Measurements from ENCODE around the gene XYLT1. TPM values are rescaled to one million over a fixed set of nuclear protein-coding genes. Genes with fewer than 3 reads are reported as not detected.

XYLT1 gene
- total RNA-seq, 1 experiment from 2014 or later = not detected

GRCh38 chr16:17224879-17225281 is 245.9 kb downstream of the XYLT1 start:
- intact Hi-C loops (cut with micrococcal nuclease) = no loop called here
- Histone ChIP-seq H3K9me3 (ENCODE audit: low read length) (no peaks in the 10 kb centered on the region), H3K4me3 (ENCODE audit: low read length) (no peak overlapping the region), H3K4me2 (ENCODE audit: low read length) (no peak overlapping the region), H3K9ac (ENCODE audit: low read length) (no peak overlapping the region), H3K4me1 (ENCODE audit: insufficient read depth, low read length) (no peaks in the 10 kb centered on the region), H3K27me3 (ENCODE audit: low read length) (no peaks in the 10 kb centered on the region), H3K36me3 (ENCODE audit: low read depth, low read length) (no peaks in the 10 kb centered on the region), H2AFZ (ENCODE audit: low read length) (no peak overlapping the region), H4K20me1 (ENCODE audit: low read length) (no peaks in the 10 kb centered on the region), H3K27ac (ENCODE audit: low read length) (no peak overlapping the region), H3K79me2 (ENCODE audit: low read length) (no peaks in the 10 kb centered on the region), H3K9me2 (replicated peaks; ENCODE audit: low read length) (no peaks in the 10 kb centered on the region), H3F3A (ENCODE audit: low read length, unreplicated experiment) (no peaks in the 10 kb centered on the region)
- DNase-seq = no peak
- CTCF ChIA-PET = no interaction called here
- ATAC-seq = no peak
- no TSS peak for BruUV-seq (replicated peaks)
- no peak for TF ChIP-seq EZH2phosphoT487 (IDR thresholded peaks at IDR 0.05; ENCODE audit: borderline replicate concordance, low read length)
- no peak for TF ChIP-seq EZH2 (IDR thresholded peaks at IDR 0.05; ENCODE audit: low read length, unreplicated experiment)
- no peak for TF ChIP-seq CTCF (conservative IDR thresholded peaks at IDR 0.05; ENCODE audit: low read depth, low read length)
- POLR2A ChIA-PET (ENCODE audit: unreplicated experiment) = no interaction called here

- Histone ChIP-seq H3K4me1 (ENCODE audit: insufficient read depth, low read length) (no peaks in the 10 kb centered on the region), H3K27me3 (ENCODE audit: low read length) (no peaks in the 10 kb centered on the region), H3K79me2 (ENCODE audit: low read length) (no peaks in the 10 kb centered on the region), H2AFZ (ENCODE audit: low read length) (no peak overlapping the region), H3K9ac (ENCODE audit: low read length) (no peak overlapping the region), H3K9me2 (replicated peaks; ENCODE audit: low read length) (no peaks in the 10 kb centered on the region), H3K9me3 (ENCODE audit: low read length) (no peaks in the 10 kb centered on the region), H4K20me1 (ENCODE audit: low read length) (no peaks in the 10 kb centered on the region), H3F3A (ENCODE audit: low read length, unreplicated experiment) (no peaks in the 10 kb centered on the region), H3K36me3 (ENCODE audit: low read depth, low read length) (no peaks in the 10 kb centered on the region), H3K4me2 (ENCODE audit: low read length) (no peak overlapping the region), H3K27ac (ENCODE audit: low read length) (no peak overlapping the region), H3K4me3 (ENCODE audit: low read length) (no peak overlapping the region)
- intact Hi-C loops (cut with micrococcal nuclease) = no loop called here
- ChIA-PET POLR2A (ENCODE audit: unreplicated experiment) (no interaction called here), CTCF (no interaction called here)
- TF ChIP-seq EZH2 (IDR thresholded peaks at IDR 0.05; ENCODE audit: low read length, unreplicated experiment) (no peak), EZH2phosphoT487 (IDR thresholded peaks at IDR 0.05; ENCODE audit: borderline replicate concordance, low read length) (no peak), CTCF (conservative IDR thresholded peaks at IDR 0.05; ENCODE audit: low read depth, low read length) (no peak)
- ATAC-seq (no peak), DNase-seq (no peak)
- BruUV-seq (replicated peaks) = no TSS peak
Observed at GRCh38 chr16:17224350-17224749, 246.4 kb downstream of the XYLT1 start.

GRCh38 chr16:17223576-17223975 is 247.2 kb downstream of the XYLT1 start:
- H3F3A ChIP-seq (ENCODE audit: low read length, unreplicated experiment) = no peaks in the 10 kb centered on the region
- no peak overlapping the region for H3K9ac ChIP-seq (ENCODE audit: low read length)
- H2AFZ ChIP-seq (ENCODE audit: low read length) = no peak overlapping the region
- H3K4me1 ChIP-seq (ENCODE audit: insufficient read depth, low read length) = no peaks in the 10 kb centered on the region
- H3K9me3 ChIP-seq (ENCODE audit: low read length) = no peaks in the 10 kb centered on the region
- no peak overlapping the region for H3K4me3 ChIP-seq (ENCODE audit: low read length)
- ChIA-PET CTCF (no interaction called here), POLR2A (ENCODE audit: unreplicated experiment) (no interaction called here)
- no peaks in the 10 kb centered on the region for H3K9me2 ChIP-seq (replicated peaks; ENCODE audit: low read length)
- H4K20me1 ChIP-seq (ENCODE audit: low read length) = no peaks in the 10 kb centered on the region
- H3K27me3 ChIP-seq (ENCODE audit: low read length) = no peaks in the 10 kb centered on the region
- DNase-seq = no peak
- intact Hi-C loops (cut with micrococcal nuclease) = no loop called here
- no peak overlapping the region for H3K4me2 ChIP-seq (ENCODE audit: low read length)
- no peak overlapping the region for H3K27ac ChIP-seq (ENCODE audit: low read length)
- BruUV-seq (replicated peaks) = no TSS peak
- H3K79me2 ChIP-seq (ENCODE audit: low read length) = no peaks in the 10 kb centered on the region
- TF ChIP-seq EZH2phosphoT487 (IDR thresholded peaks at IDR 0.05; ENCODE audit: borderline replicate concordance, low read length) (no peak), EZH2 (IDR thresholded peaks at IDR 0.05; ENCODE audit: low read length, unreplicated experiment) (no peak), CTCF (conservative IDR thresholded peaks at IDR 0.05; ENCODE audit: low read depth, low read length) (no peak)
- no peak for ATAC-seq
- no peaks in the 10 kb centered on the region for H3K36me3 ChIP-seq (ENCODE audit: low read depth, low read length)
